H1 (cell line): ENCODE results near the gene CEP104. TPM values are rescaled to one million over a fixed set of nuclear protein-coding genes. Genes with fewer than 3 reads are reported as not detected.

Experiments used
- CHD2 ChIP-seq: IDR thresholded peaks from 2 replicates; pipeline ENCODE4 v1.6.1; 2012; ENCODE audit warnings: low read length, improper control_type of control experiment
- EZH2 ChIP-seq: fragments of 200-600 bp; sonication (generic); IDR thresholded peaks from 2 replicates; pipeline ENCODE4 v1.7.1; 2012; ENCODE audit warnings: low read depth, mild to moderate bottlenecking, moderate library complexity, low read length, inconsistent platforms; ENCODE audit not compliant: severe bottlenecking
- GTF2F1 ChIP-seq: IDR thresholded peaks from 2 replicates; pipeline ENCODE4 v1.6.1; 2012; ENCODE audit warnings: low read depth, low read length, improper control_type of control experiment, borderline replicate concordance
- HDAC2 ChIP-seq, 2 experiments: fragments of 300-600 bp in 1 of 2; sonication (generic) in 1 of 2; IDR thresholded peaks; 2 replicates each; pipeline ENCODE4 v1.6.1; 2011 to 2012; ENCODE audit warnings: low read depth in 2 of 2, low read length in 2 of 2, mild to moderate bottlenecking in 2 of 2, moderate library complexity in 2 of 2, borderline replicate concordance in 1 of 2, inconsistent platforms in 1 of 2
- polyA plus RNA-seq, 7 experiments: library from polyadenylated mRNA; depleted of rRNA in 3 of 7; stranded (reverse) in 5 of 7; unstranded in 2 of 7; fragments of >200 nt in 5 of 7; fragments of 200-250 nt in 2 of 7; gene quantifications; 1 replicate in 5 of 7; 2 replicates in 1 of 7; 4 replicates in 1 of 7; pipeline versions ENCODE4 v1.2.1 to v1.2.3, GENCODE V29; 2011 to 2013; ENCODE audit warnings: missing spikeins in 2 of 7, mixed read lengths in 2 of 7
- total RNA-seq: library from RNA; stranded (reverse); fragmentation: NEBNext Ultra II Directional; extraction: Animal tissue kit (Norgen Biotek cat#: 25700); gene quantifications from 2 replicates; pipeline ENCODE4 v1.2.1, GENCODE V29; 2021
- TF ChIP-seq, protein P1 (sequence below): fragments of 300-600 bp; sonication (generic); IDR thresholded peaks from 2 replicates; pipeline ENCODE4 v1.7.1; 2012; ENCODE audit warnings: low read length, moderate library complexity, mild to moderate bottlenecking, inconsistent platforms; ENCODE audit not compliant: insufficient replicate concordance

Gene CEP104
- total and polyA plus RNA-seq, 2 of the 8 experiments (the other 6 are each of a cell fraction or from before 2014, with no cell fraction given), result 8.0 to 43.9 TPM

DNA sequence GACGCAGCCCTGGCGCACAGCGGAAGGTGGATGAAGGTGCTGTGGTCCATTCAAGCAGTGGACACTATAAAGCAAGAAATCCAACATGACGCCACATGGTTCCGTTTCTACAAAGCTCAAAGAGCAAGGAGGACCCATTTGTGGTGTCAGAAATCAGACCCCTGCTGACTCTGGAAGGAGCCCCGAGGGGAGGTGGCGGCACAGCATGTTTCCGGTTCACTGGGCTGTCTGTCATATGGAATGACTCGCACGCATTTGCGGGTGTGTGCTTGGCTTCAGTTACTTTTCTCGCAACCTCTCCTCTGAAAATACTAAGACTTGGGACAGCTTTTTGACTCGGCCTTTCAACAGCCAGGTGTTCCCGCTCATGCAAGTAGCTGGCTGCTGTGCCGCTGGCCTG lies 31.7 kb downstream of the CEP104 start (continued):
- TF ChIP-seq EZH2 (no peak), CHD2 (no peak), HDAC2 (IDR thresholded peaks at IDR 0.05; ENCODE audit: borderline replicate concordance in 1 of 2, low read depth in 2 of 2, low read length in 2 of 2) (no peak), GTF2F1 (no peak)
- TF ChIP-seq, protein P1, sequence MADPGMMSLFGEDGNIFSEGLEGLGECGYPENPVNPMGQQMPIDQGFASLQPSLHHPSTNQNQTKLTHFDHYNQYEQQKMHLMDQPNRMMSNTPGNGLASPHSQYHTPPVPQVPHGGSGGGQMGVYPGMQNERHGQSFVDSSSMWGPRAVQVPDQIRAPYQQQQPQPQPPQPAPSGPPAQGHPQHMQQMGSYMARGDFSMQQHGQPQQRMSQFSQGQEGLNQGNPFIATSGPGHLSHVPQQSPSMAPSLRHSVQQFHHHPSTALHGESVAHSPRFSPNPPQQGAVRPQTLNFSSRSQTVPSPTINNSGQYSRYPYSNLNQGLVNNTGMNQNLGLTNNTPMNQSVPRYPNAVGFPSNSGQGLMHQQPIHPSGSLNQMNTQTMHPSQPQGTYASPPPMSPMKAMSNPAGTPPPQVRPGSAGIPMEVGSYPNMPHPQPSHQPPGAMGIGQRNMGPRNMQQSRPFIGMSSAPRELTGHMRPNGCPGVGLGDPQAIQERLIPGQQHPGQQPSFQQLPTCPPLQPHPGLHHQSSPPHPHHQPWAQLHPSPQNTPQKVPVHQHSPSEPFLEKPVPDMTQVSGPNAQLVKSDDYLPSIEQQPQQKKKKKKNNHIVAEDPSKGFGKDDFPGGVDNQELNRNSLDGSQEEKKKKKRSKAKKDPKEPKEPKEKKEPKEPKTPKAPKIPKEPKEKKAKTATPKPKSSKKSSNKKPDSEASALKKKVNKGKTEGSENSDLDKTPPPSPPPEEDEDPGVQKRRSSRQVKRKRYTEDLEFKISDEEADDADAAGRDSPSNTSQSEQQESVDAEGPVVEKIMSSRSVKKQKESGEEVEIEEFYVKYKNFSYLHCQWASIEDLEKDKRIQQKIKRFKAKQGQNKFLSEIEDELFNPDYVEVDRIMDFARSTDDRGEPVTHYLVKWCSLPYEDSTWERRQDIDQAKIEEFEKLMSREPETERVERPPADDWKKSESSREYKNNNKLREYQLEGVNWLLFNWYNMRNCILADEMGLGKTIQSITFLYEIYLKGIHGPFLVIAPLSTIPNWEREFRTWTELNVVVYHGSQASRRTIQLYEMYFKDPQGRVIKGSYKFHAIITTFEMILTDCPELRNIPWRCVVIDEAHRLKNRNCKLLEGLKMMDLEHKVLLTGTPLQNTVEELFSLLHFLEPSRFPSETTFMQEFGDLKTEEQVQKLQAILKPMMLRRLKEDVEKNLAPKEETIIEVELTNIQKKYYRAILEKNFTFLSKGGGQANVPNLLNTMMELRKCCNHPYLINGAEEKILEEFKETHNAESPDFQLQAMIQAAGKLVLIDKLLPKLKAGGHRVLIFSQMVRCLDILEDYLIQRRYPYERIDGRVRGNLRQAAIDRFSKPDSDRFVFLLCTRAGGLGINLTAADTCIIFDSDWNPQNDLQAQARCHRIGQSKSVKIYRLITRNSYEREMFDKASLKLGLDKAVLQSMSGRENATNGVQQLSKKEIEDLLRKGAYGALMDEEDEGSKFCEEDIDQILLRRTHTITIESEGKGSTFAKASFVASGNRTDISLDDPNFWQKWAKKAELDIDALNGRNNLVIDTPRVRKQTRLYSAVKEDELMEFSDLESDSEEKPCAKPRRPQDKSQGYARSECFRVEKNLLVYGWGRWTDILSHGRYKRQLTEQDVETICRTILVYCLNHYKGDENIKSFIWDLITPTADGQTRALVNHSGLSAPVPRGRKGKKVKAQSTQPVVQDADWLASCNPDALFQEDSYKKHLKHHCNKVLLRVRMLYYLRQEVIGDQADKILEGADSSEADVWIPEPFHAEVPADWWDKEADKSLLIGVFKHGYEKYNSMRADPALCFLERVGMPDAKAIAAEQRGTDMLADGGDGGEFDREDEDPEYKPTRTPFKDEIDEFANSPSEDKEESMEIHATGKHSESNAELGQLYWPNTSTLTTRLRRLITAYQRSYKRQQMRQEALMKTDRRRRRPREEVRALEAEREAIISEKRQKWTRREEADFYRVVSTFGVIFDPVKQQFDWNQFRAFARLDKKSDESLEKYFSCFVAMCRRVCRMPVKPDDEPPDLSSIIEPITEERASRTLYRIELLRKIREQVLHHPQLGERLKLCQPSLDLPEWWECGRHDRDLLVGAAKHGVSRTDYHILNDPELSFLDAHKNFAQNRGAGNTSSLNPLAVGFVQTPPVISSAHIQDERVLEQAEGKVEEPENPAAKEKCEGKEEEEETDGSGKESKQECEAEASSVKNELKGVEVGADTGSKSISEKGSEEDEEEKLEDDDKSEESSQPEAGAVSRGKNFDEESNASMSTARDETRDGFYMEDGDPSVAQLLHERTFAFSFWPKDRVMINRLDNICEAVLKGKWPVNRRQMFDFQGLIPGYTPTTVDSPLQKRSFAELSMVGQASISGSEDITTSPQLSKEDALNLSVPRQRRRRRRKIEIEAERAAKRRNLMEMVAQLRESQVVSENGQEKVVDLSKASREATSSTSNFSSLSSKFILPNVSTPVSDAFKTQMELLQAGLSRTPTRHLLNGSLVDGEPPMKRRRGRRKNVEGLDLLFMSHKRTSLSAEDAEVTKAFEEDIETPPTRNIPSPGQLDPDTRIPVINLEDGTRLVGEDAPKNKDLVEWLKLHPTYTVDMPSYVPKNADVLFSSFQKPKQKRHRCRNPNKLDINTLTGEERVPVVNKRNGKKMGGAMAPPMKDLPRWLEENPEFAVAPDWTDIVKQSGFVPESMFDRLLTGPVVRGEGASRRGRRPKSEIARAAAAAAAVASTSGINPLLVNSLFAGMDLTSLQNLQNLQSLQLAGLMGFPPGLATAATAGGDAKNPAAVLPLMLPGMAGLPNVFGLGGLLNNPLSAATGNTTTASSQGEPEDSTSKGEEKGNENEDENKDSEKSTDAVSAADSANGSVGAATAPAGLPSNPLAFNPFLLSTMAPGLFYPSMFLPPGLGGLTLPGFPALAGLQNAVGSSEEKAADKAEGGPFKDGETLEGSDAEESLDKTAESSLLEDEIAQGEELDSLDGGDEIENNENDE, result no peak
